ENCODE results near the gene SYTL1.
A peak's percentile ranks its signal among the peaks of the same experiment; 100 is the strongest.

The SYTL1 gene

GRCh38 chr1:27361553-27361952 lies 19.7 kb downstream of the SYTL1 start:
- DNase-seq (ENCODE audit: low read depth): no peak
- H3K4me3 ChIP-seq (ENCODE audit: low read depth, low read length): no peak overlapping the region
- no peak for TF ChIP-seq CTCF (IDR thresholded peaks at IDR 0.05; ENCODE audit: control insufficient read depth, extremely low read depth, insufficient read depth)

GRCh38 chr1:27363766-27364695 lies 22.2 kb downstream of the SYTL1 start:
- H3K4me3 ChIP-seq (ENCODE audit: low read depth, low read length): no peak overlapping the region
- no peak for DNase-seq (ENCODE audit: low read depth)
- no peak for TF ChIP-seq CTCF (IDR thresholded peaks at IDR 0.05; ENCODE audit: control insufficient read depth, extremely low read depth, insufficient read depth)

- TF ChIP-seq CTCF (IDR thresholded peaks at IDR 0.05; ENCODE audit: control insufficient read depth, extremely low read depth, insufficient read depth): no peak
- no peak for DNase-seq (ENCODE audit: low read depth)
- H3K4me3 ChIP-seq (ENCODE audit: low read depth, low read length): peak overlapping the region; percentile 31
These were observed 23.0 kb downstream of the SYTL1 start for GRCh38 chr1:27364696-27365371.

DNA sequence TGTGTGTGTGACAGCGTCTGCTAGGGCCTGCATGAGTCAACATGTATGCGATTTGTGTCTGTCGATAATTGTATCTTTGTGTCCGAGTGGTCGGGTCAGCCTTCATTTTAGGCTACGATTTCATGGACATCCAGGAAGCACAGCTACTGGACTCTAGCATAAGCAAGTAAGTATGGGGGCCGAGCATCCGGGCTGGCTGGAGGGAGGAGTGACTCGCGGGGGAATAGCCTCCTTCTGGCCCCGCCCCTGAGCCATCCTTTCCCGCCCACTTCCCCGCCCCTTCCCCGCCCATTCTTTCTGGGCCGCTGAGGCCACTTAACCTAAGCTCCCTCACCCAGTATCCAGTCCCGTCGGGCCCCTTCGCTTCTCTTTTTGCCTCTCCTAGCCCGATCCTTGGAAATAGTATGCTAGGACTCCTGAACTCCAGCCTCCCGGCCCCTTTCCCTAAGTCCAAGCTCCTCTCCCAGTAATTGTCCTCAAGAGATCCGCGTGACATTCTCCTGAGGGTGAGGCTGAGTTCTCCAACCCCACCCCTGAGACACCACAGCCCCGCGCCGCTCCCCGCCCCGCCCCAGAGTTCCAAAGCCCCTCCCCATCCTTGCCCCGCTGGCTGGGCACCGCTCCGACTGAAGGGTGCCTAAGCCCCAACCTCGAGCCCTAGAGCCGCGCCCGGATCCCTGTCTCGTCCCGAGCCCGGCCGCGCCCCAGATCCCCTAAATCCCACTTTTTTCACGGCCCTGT lies 23.7 kb downstream of the SYTL1 start:
- peak overlapping the region; percentile 56 for H3K4me3 ChIP-seq (ENCODE audit: low read depth, low read length)
- no peak for TF ChIP-seq CTCF (IDR thresholded peaks at IDR 0.05; ENCODE audit: control insufficient read depth, extremely low read depth, insufficient read depth)
- peak; percentile 43 for DNase-seq (ENCODE audit: low read depth)

DNA sequence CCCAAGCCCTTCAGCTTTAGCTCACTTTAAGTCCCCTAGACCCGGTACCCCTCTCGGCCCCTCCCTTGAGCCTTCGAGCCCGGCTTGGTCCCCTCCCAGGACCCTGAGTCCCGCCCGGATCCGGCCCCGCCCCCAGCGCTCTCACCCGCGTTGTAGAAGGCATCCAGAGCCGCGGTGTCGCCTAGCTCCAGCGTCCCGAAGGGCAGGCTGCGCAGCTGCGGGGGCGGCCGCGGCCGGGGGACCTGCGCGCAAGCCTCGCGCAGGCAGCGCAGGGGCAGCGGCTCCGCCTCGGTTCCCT lies 24.2 kb downstream of the SYTL1 start:
- H3K4me3 ChIP-seq (ENCODE audit: low read depth, low read length): peak overlapping the region; percentile 56
- no peak for TF ChIP-seq CTCF (IDR thresholded peaks at IDR 0.05; ENCODE audit: control insufficient read depth, extremely low read depth, insufficient read depth)
- DNase-seq (ENCODE audit: low read depth): no peak

GRCh38 chr1:27366411-27367159 lies 24.8 kb downstream of the SYTL1 start, which contains the start of gene MAP3K6:
Gene MAP3K6, minus strand, starts transcription at chr1:27366961. Its CDS starts 364 bp downstream, at chr1:27366597.
- TF ChIP-seq CTCF (IDR thresholded peaks at IDR 0.05; ENCODE audit: control insufficient read depth, extremely low read depth, insufficient read depth): peak; percentile 71
- DNase-seq (ENCODE audit: low read depth): peak; percentile 66

More at GRCh38 chr1:27366411-27367159, 24.8 kb downstream of the SYTL1 start, which contains the start of gene MAP3K6:
- peak within 1 kb of the TSS; percentile 56 for H3K4me3 ChIP-seq (ENCODE audit: low read depth, low read length)
